Measurements from ENCODE around the gene RBM22.

GRCh38 chr5:150672237-150672883 is 28.5 kb downstream of the RBM22 start:
- TF ChIP-seq CTCF (IDR thresholded peaks at IDR 0.05) (no peak), CREM (CRISPR knock-in tag; IDR thresholded peaks at IDR 0.05) (no peak), ZNF232 (CRISPR knock-in tag; IDR thresholded peaks at IDR 0.05) (no peak), ATF6 (CRISPR knock-in tag; IDR thresholded peaks at IDR 0.05) (no peak), MAX (CRISPR knock-in tag; IDR thresholded peaks at IDR 0.05) (no peak), KAT7 (CRISPR knock-in tag; IDR thresholded peaks at IDR 0.05; ENCODE audit: borderline replicate concordance) (0 out of 2 replicates have a peak, but pooled peaks have one; percentile 21), MXD4 (CRISPR knock-in tag; IDR thresholded peaks at IDR 0.05; ENCODE audit: borderline replicate concordance) (no peak), ATF2 (CRISPR knock-in tag; IDR thresholded peaks at IDR 0.05; ENCODE audit: borderline replicate concordance, low read depth) (no peak)

Measured in WTC11 (cell line).